Cardiac muscle cell (in vitro differentiated cells and primary cell): ENCODE data around the gene DNAH6. TPM values are rescaled to one million over a fixed set of nuclear protein-coding genes. Genes with fewer than 3 reads are reported as not detected.

Experiments used
- DNase-seq, 2 donors: peaks; one replicate each; pipeline versions ENCODE4 v3.0.0 to v3.0.0-alpha.2; 2010 to 2017; ENCODE audit warnings: low read depth in 1 of 2, low spot score in 1 of 2
- H3K27ac ChIP-seq: fragments of 200-600 bp; sonication (generic); 2 replicates; pipeline ENCODE4 v1.5.1; 2016
- H3K27me3 ChIP-seq: fragments of 200-600 bp; sonication (generic); 2 replicates; pipeline ENCODE4 v1.6.0; 2016; ENCODE audit warnings: control low read depth
- H3K36me3 ChIP-seq: fragments of 200-600 bp; sonication (generic); 2 replicates; pipeline ENCODE4 v1.5.1; 2016; ENCODE audit warnings: control low read depth
- H3K4me1 ChIP-seq: fragments of 200-600 bp; sonication (generic); 2 replicates; pipeline ENCODE4 v1.8.1; 2017; ENCODE audit warnings: low read depth, mild to moderate bottlenecking, mixed run types
- H3K4me3 ChIP-seq: fragments of 200-600 bp; sonication (generic); 2 replicates; pipeline ENCODE4 v1.5.1; 2016; ENCODE audit warnings: mild to moderate bottlenecking
- H3K9me3 ChIP-seq: fragments of 200-600 bp; sonication (generic); 2 replicates; pipeline ENCODE4 v1.5.1; 2017; ENCODE audit warnings: low read depth, mild to moderate bottlenecking, control low read depth
- polyA plus RNA-seq: library from polyadenylated mRNA; unstranded; fragments of >200 nt; fragmentation: Nextera tagmentation; extraction: Ambion mirVana; gene quantifications from 2 replicates; pipeline ENCODE4 v1.2.1, GENCODE V29; 2016
- total RNA-seq: library from RNA; depleted of rRNA; stranded (reverse); fragments of >200 nt; gene quantifications from 2 replicates; pipeline ENCODE4 v1.2.3, GENCODE V29; 2016
- TF ChIP-seq, protein P1 (sequence below): IDR thresholded peaks from 2 replicates; pipeline ENCODE4 v1.5.1; 2012; ENCODE audit warnings: low read depth, mild to moderate bottlenecking, low read length

DNAH6 gene
- total and polyA plus RNA-seq, 2 experiments from 2014 or later = 0.66 to 0.73 TPM

GRCh38 chr2:84704505-84705244, 188.4 kb downstream of the DNAH6 start:
- H3K4me1 ChIP-seq = no peaks in the 10 kb centered on the region
- H3K4me3 ChIP-seq = no peak overlapping the region
- no peaks in the 10 kb centered on the region for H3K9me3 ChIP-seq
- no peaks in the 10 kb centered on the region for H3K27me3 ChIP-seq
- H3K27ac ChIP-seq = no peak overlapping the region
- H3K36me3 ChIP-seq = no peaks in the 10 kb centered on the region
- TF ChIP-seq, protein P1, sequence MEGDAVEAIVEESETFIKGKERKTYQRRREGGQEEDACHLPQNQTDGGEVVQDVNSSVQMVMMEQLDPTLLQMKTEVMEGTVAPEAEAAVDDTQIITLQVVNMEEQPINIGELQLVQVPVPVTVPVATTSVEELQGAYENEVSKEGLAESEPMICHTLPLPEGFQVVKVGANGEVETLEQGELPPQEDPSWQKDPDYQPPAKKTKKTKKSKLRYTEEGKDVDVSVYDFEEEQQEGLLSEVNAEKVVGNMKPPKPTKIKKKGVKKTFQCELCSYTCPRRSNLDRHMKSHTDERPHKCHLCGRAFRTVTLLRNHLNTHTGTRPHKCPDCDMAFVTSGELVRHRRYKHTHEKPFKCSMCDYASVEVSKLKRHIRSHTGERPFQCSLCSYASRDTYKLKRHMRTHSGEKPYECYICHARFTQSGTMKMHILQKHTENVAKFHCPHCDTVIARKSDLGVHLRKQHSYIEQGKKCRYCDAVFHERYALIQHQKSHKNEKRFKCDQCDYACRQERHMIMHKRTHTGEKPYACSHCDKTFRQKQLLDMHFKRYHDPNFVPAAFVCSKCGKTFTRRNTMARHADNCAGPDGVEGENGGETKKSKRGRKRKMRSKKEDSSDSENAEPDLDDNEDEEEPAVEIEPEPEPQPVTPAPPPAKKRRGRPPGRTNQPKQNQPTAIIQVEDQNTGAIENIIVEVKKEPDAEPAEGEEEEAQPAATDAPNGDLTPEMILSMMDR = no peak
- DNase-seq = no peak

DNA sequence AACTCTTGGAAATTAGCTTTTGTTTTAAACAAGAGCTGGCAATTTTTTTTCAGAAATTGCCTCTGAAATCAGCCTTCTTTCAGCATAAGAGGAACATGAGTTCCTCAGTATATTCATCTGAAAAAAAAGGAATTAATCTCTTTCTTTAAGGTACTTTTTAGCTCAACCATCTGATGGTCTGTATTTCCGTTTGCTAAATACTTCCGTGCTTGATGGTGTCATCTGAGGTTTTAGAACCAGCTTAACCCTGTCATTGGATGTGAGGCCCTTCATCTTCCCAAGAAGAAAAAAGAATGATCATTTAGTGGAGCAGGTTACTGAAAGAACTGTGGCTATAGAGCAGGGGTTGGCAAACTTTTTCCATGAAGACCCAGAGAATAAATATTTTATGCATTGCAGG, 189.6 kb downstream of the DNAH6 start:
- H3K9me3 ChIP-seq = no peaks in the 10 kb centered on the region
- DNase-seq = no peak
- no peak overlapping the region for H3K27ac ChIP-seq
- TF ChIP-seq, protein P1 = no peak
- no peaks in the 10 kb centered on the region for H3K27me3 ChIP-seq
- no peak overlapping the region for H3K4me3 ChIP-seq
- H3K36me3 ChIP-seq = no peaks in the 10 kb centered on the region
- H3K4me1 ChIP-seq = no peaks in the 10 kb centered on the region

- no peak for DNase-seq
- TF ChIP-seq, protein P1 = no peak
- Histone ChIP-seq H3K4me3 (no peak overlapping the region), H3K9me3 (no peaks in the 10 kb centered on the region), H3K36me3 (no peaks in the 10 kb centered on the region), H3K4me1 (no peaks in the 10 kb centered on the region), H3K27ac (no peak overlapping the region), H3K27me3 (no peaks in the 10 kb centered on the region)
Measured at GRCh38 chr2:84708442-84708841, 192.1 kb downstream of the DNAH6 start.

DNA sequence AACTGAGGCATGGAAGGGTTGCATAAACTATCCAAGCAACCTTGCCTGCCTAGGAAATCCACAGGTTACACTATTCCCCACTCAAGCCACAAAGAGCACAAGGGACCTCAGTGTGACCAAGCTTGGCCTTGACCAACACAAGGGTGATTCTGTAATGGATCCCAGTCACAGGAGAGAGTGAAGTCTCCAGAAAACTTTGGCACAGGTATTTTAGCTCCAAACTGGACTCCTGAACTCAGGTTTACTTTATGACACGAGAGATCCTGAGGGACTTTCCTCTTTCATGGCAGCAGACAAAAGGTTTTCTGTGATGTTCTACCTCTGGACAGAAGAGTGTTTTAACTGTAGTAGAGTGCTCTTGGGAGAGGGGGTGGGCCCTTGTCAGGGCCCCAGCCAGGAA, 195.4 kb downstream of the DNAH6 start:
- no peak overlapping the region for H3K27ac ChIP-seq
- TF ChIP-seq, protein P1 = no peak
- peaks cover 5% of the 10 kb centered on the region for H3K4me1 ChIP-seq
- DNase-seq = no peak
- H3K4me3 ChIP-seq = no peak overlapping the region
- H3K36me3 ChIP-seq = no peaks in the 10 kb centered on the region
- H3K27me3 ChIP-seq = no peaks in the 10 kb centered on the region
- H3K9me3 ChIP-seq = no peaks in the 10 kb centered on the region

DNA sequence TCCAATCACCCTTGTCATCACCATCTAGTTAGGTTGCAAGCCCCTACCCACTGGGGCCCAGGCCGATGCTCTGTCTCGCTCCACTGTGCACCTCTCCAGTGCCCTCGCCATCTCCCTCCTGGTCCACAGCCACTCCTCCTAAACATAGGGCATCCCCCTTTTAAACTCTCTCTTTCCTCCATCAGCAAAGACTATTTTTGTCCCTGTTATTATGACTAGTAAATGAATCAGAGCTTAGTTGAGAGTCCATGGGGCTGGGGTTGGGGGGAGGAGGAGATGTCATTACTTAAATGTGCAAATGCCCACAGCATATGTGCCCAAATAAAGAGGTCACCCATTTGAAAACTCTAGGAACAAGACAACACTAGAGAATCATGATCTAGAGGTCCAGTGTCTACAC, 197.1 kb downstream of the DNAH6 start:
- DNase-seq = no peak
- H3K4me1 ChIP-seq = peaks cover 11% of the 10 kb centered on the region
- H3K36me3 ChIP-seq = no peaks in the 10 kb centered on the region
- no peaks in the 10 kb centered on the region for H3K9me3 ChIP-seq
- no peak overlapping the region for H3K4me3 ChIP-seq
- H3K27me3 ChIP-seq = no peaks in the 10 kb centered on the region
- H3K27ac ChIP-seq = no peak overlapping the region
- TF ChIP-seq, protein P1 = no peak
